Activated B cell treated with CpG ODN at 0.5 μM for 24 hours (primary cell): Measurements from ENCODE around the gene BCR. TPM values are rescaled to one million over a fixed set of nuclear protein-coding genes. Genes with fewer than 3 reads are reported as not detected.

Experiments used
- ATAC-seq: fragments of 200-7000 bp; cut with Tn5 transposase; one replicate; pipeline ENCODE4 v1.10.0; 2021; ENCODE audit warnings: low read depth, mild to moderate bottlenecking, moderate library complexity
- CTCF ChIA-PET: fragments of 350-600 bp; sonication (Branson Sonifier 250); formaldehyde crosslinking; loops from one replicate; lab custom pipeline; 2021; ENCODE audit warnings: antibody characterized with exemption; lab: Charles Lee
- POLR2A ChIA-PET: fragments of 350-600 bp; sonication (Branson Sonifier 250); formaldehyde crosslinking; loops from one replicate; lab custom pipeline; 2021; ENCODE audit warnings: antibody characterized with exemption; lab: Charles Lee
- DNase-seq: peaks from one replicate; pipeline ENCODE4 v3.0.0; 2022
- H3K27ac Mint-ChIP-seq: one replicate; pipeline ENCODE4 v1.8.0; 2020; ENCODE audit warnings: mixed read lengths
- H3K27me3 Mint-ChIP-seq: one replicate; pipeline ENCODE4 v1.8.0; 2021; ENCODE audit warnings: mixed read lengths
- H3K36me3 Mint-ChIP-seq: one replicate; pipeline ENCODE4 v1.8.0; 2021; ENCODE audit warnings: low read depth, mixed read lengths
- H3K4me1 Mint-ChIP-seq: one replicate; pipeline ENCODE4 v1.8.0; 2021; ENCODE audit warnings: mixed read lengths
- H3K4me3 Mint-ChIP-seq: one replicate; pipeline ENCODE4 v1.8.0; 2020; ENCODE audit warnings: mild to moderate bottlenecking, mixed read lengths
- H3K9me3 Mint-ChIP-seq: one replicate; pipeline ENCODE4 v1.8.0; 2020; ENCODE audit warnings: mixed read lengths
- CTCF ChIP-seq: fragments of 200-600 bp; IDR thresholded peaks from one replicate; pipeline ENCODE4 v1.8.0; 2022; ENCODE audit warnings: antibody characterized with exemption, mild to moderate bottlenecking
- intact Hi-C: fragments of 100-400 bp; cut with micrococcal nuclease; formaldehyde crosslinking; loops from one replicate; pipeline ENCODE4 v1.15.1; 2024
- total RNA-seq: library from RNA; stranded (reverse); gene quantifications from 2 replicates; pipeline ENCODE4 v1.2.3, GENCODE V29; 2022

BCR gene
- total RNA-seq, 1 donor from 2014 or later, result 20.9 TPM

GRCh38 chr22:23220485-23221350 is 40.4 kb downstream of the BCR start:
- no peaks in the 10 kb centered on the region for H3K36me3 Mint-ChIP-seq
- H3K9me3 Mint-ChIP-seq, result no peaks in the 10 kb centered on the region
- H3K4me1 Mint-ChIP-seq, result peaks cover 69% of the 10 kb centered on the region
- intact Hi-C loops, result loop anchor here (1.0 to 2.0 kb wide), 4 partner anchors 12 to 56 kb away; no protein-coding TSS in a partner anchor
- POLR2A ChIA-PET, result interaction anchor here (1.1 to 4.7 kb wide), 6 partner anchors 13 to 77 kb away, joined by 4 to 17 read pairs (median 8); no protein-coding TSS in a partner anchor
- no peaks in the 10 kb centered on the region for H3K27me3 Mint-ChIP-seq
- peak; percentile 39 for DNase-seq
- peak; percentile 71 for ATAC-seq
- no peak for TF ChIP-seq CTCF
- CTCF ChIA-PET, result interaction anchor here (1.7 to 2.2 kb wide), 3 partner anchors 40 to 61 kb away, joined by 4 to 7 read pairs (median 7); partner anchors contain the start of gene BCR
- peak overlapping the region; percentile 61 for H3K27ac Mint-ChIP-seq
- H3K4me3 Mint-ChIP-seq, result peak overlapping the region; percentile 74

GRCh38 chr22:23221351-23221804 is 41.1 kb downstream of the BCR start:
- H3K27ac Mint-ChIP-seq, result no peak overlapping the region
- intact Hi-C loops, result loop anchor here (2.0 kb wide), 2 partner anchors 47 to 55 kb away; no protein-coding TSS in a partner anchor
- ATAC-seq (no peak), DNase-seq (no peak)
- no peaks in the 10 kb centered on the region for H3K27me3 Mint-ChIP-seq
- peaks cover 70% of the 10 kb centered on the region for H3K4me1 Mint-ChIP-seq
- H3K36me3 Mint-ChIP-seq, result no peaks in the 10 kb centered on the region
- TF ChIP-seq CTCF, result no peak
- H3K4me3 Mint-ChIP-seq, result no peak overlapping the region
- no peaks in the 10 kb centered on the region for H3K9me3 Mint-ChIP-seq
- ChIA-PET POLR2A (interaction anchor here (1.8 to 4.7 kb wide), 2 partner anchors 14 to 49 kb away, joined by 6 to 17 read pairs; no protein-coding TSS in a partner anchor), CTCF (no interaction called here)

- peaks cover 61% of the 10 kb centered on the region for H3K4me1 Mint-ChIP-seq
Measured at GRCh38 chr22:23222033-23222792, 41.9 kb downstream of the BCR start.

GRCh38 chr22:23222793-23223568 is 42.7 kb downstream of the BCR start:
- Mint-ChIP-seq H3K27me3 (no peaks in the 10 kb centered on the region), H3K9me3 (peaks cover 5% of the 10 kb centered on the region), H3K4me1 (peaks cover 54% of the 10 kb centered on the region), H3K4me3 (no peak overlapping the region), H3K27ac (no peak overlapping the region), H3K36me3 (peaks cover 3% of the 10 kb centered on the region)
- ATAC-seq (no peak), DNase-seq (no peak)
- CTCF ChIA-PET, result no interaction called here
- POLR2A ChIA-PET, result interaction anchor here (0.6 kb wide), 1 partner anchor 49 kb away, joined by 8 read pairs; no protein-coding TSS in a partner anchor
- TF ChIP-seq CTCF, result no peak
- intact Hi-C loops, result no loop called here

More at GRCh38 chr22:23222033-23222792, 41.9 kb downstream of the BCR start:
- Mint-ChIP-seq H3K27me3 (no peaks in the 10 kb centered on the region), H3K9me3 (no peaks in the 10 kb centered on the region), H3K4me3 (no peak overlapping the region), H3K27ac (peak overlapping the region; percentile 25), H3K36me3 (peaks cover under 1% of the 10 kb centered on the region)
- ChIA-PET POLR2A (interaction anchor here (0.6 to 4.7 kb wide), 3 partner anchors 14 to 233 kb away, joined by 4 to 17 read pairs (median 8); no protein-coding TSS in a partner anchor), CTCF (no interaction called here)
- DNase-seq (no peak), ATAC-seq (no peak)
- intact Hi-C loops, result no loop called here
- TF ChIP-seq CTCF, result no peak
